H9 (cell line): ENCODE data around the gene AFAP1. TPM values are rescaled to one million over a fixed set of nuclear protein-coding genes. Genes with fewer than 3 reads are reported as not detected.

Experiments used
- DNase-seq: peaks from one replicate; pipeline ENCODE4 v3.0.0-alpha.2; 2017
- H2AFZ ChIP-seq: one replicate; pipeline ENCODE4 v1.6.1; 2013; ENCODE audit warnings: mild to moderate bottlenecking, low read length, control low read depth, moderate library complexity
- H2AK5ac ChIP-seq: 2 replicates; pipeline ENCODE4 v1.6.1; 2013; ENCODE audit warnings: low read length, control low read depth, mixed read lengths; ENCODE audit not compliant: insufficient read length
- H2BK120ac ChIP-seq: one replicate; pipeline ENCODE4 v1.6.1; 2013; ENCODE audit warnings: low read depth, mild to moderate bottlenecking, low read length, control low read depth, inconsistent platforms; ENCODE audit not compliant: poor library complexity, severe bottlenecking
- H2BK12ac ChIP-seq: 2 replicates; pipeline ENCODE4 v1.6.1; 2013; ENCODE audit warnings: low read length, control low read depth, mixed read lengths, low read depth; ENCODE audit not compliant: insufficient read length
- H2BK15ac ChIP-seq: 2 replicates; pipeline ENCODE4 v1.6.1; 2013; ENCODE audit warnings: low read depth, low read length, control low read depth
- H2BK20ac ChIP-seq: one replicate; pipeline ENCODE4 v1.6.1; 2013; ENCODE audit warnings: low read depth, mild to moderate bottlenecking, low read length, control low read depth, inconsistent platforms; ENCODE audit not compliant: poor library complexity, severe bottlenecking
- H2BK5ac ChIP-seq: 2 replicates; pipeline ENCODE4 v1.6.1; 2013; ENCODE audit warnings: low read length, control low read depth, mixed read lengths; ENCODE audit not compliant: insufficient read length
- H3K14ac ChIP-seq: 2 replicates; pipeline ENCODE4 v1.6.1; 2013; ENCODE audit warnings: low read length, control low read depth; ENCODE audit not compliant: insufficient read depth
- H3K18ac ChIP-seq: 2 replicates; pipeline ENCODE4 v1.6.1; 2013; ENCODE audit warnings: low read depth, mild to moderate bottlenecking, mixed read lengths, low read length, control low read depth; ENCODE audit not compliant: insufficient read length
- H3K23ac ChIP-seq: 2 replicates; pipeline ENCODE4 v1.6.1; 2013; ENCODE audit warnings: low read length, control low read depth, mixed read lengths, low read depth; ENCODE audit not compliant: insufficient read length
- H3K23me2 ChIP-seq: 2 replicates; pipeline ENCODE4 v1.6.1; 2013; ENCODE audit warnings: low read depth, mild to moderate bottlenecking, mixed read lengths, low read length, control low read depth; ENCODE audit not compliant: insufficient read length, poor library complexity, severe bottlenecking
- H3K27ac ChIP-seq: 2 replicates; pipeline ENCODE4 v1.5.1; 2013; ENCODE audit warnings: low read length, control low read depth, mixed read lengths, low read depth; ENCODE audit not compliant: insufficient read length
- H3K27me3 ChIP-seq: 2 replicates; pipeline ENCODE4 v1.6.1; 2013; ENCODE audit warnings: low read length, control low read depth, inconsistent platforms; ENCODE audit not compliant: insufficient read depth
- H3K4ac ChIP-seq: 2 replicates; pipeline ENCODE4 v1.6.1; 2013; ENCODE audit warnings: low read depth, mild to moderate bottlenecking, control low read depth, inconsistent platforms, low read length, moderate library complexity
- H3K4me1 ChIP-seq: 2 replicates; pipeline ENCODE4 v1.6.1; 2013; ENCODE audit warnings: low read length, control low read depth, inconsistent platforms; ENCODE audit not compliant: insufficient read depth
- H3K4me2 ChIP-seq: 2 replicates; pipeline ENCODE4 v1.6.1; 2013; ENCODE audit warnings: low read length, control low read depth, mixed read lengths; ENCODE audit not compliant: insufficient read length, insufficient read depth
- H3K56ac ChIP-seq: 2 replicates; pipeline ENCODE4 v1.6.1; 2013; ENCODE audit warnings: low read depth, mild to moderate bottlenecking, mixed read lengths, low read length, control low read depth; ENCODE audit not compliant: insufficient read length
- H3K79me1 ChIP-seq: 2 replicates; pipeline ENCODE4 v1.6.1; 2013; ENCODE audit warnings: low read depth, mild to moderate bottlenecking, moderate library complexity, low read length, control low read depth, inconsistent platforms; ENCODE audit not compliant: insufficient read depth, poor library complexity, severe bottlenecking
- H3K79me2 ChIP-seq: 2 replicates; pipeline ENCODE4 v1.6.1; 2013; ENCODE audit warnings: low read length, control low read depth, inconsistent platforms; ENCODE audit not compliant: insufficient read depth
- H3K9ac ChIP-seq: 2 replicates; pipeline ENCODE4 v1.6.1; 2013; ENCODE audit warnings: low read length, control low read depth, mixed read lengths; ENCODE audit not compliant: insufficient read length; ENCODE audit errors: extremely low read depth
- H3K9me3 ChIP-seq: one replicate; pipeline ENCODE4 v1.6.1; 2013; ENCODE audit warnings: low read depth, low read length, inconsistent platforms; ENCODE audit not compliant: control insufficient read depth
- H3T11ph ChIP-seq: one replicate; pipeline ENCODE4 v1.6.1; 2013; ENCODE audit warnings: mild to moderate bottlenecking, low read length, control low read depth, inconsistent platforms
- H4K20me1 ChIP-seq: one replicate; pipeline ENCODE4 v1.6.1; 2013; ENCODE audit not compliant: control insufficient read depth, insufficient read length, insufficient read depth
- H4K5ac ChIP-seq: 2 replicates; pipeline ENCODE4 v1.6.1; 2013; ENCODE audit warnings: low read depth, mild to moderate bottlenecking, mixed read lengths, low read length, control low read depth; ENCODE audit not compliant: insufficient read length
- H4K8ac ChIP-seq: replicated peaks from 2 replicates; pipeline ENCODE4 v1.6.1; 2013; ENCODE audit warnings: low read length, control low read depth, mixed read lengths, low read depth; ENCODE audit not compliant: insufficient read length
- H4K91ac ChIP-seq: 2 replicates; pipeline ENCODE4 v1.6.1; 2013; ENCODE audit warnings: low read depth, mild to moderate bottlenecking, moderate library complexity, mixed read lengths, low read length, control low read depth; ENCODE audit not compliant: insufficient read length
- H3K27ac Mint-ChIP-seq, 3 experiments: 2 replicates in 2 of 3; 3 replicates in 1 of 3; pipeline ENCODE4 v1.8.0; 2020 to 2021; ENCODE audit warnings: mixed read lengths in 3 of 3, mild to moderate bottlenecking in 1 of 3, moderate library complexity in 1 of 3
- H3K27me3 Mint-ChIP-seq: 2 replicates; pipeline ENCODE4 v1.8.0; 2021; ENCODE audit warnings: low read depth, mild to moderate bottlenecking, moderate library complexity, mixed read lengths
- H3K36me3 Mint-ChIP-seq, 3 experiments: 2 replicates in 2 of 3; 3 replicates in 1 of 3; pipeline ENCODE4 v1.8.0; 2020 to 2021; ENCODE audit warnings: low read depth in 3 of 3, mixed read lengths in 3 of 3; ENCODE audit not compliant: insufficient read depth in 1 of 3
- H3K4me1 Mint-ChIP-seq, 2 experiments: 2 replicates each; pipeline ENCODE4 v1.8.0; 2020; ENCODE audit warnings: mixed read lengths in 2 of 2
- H3K4me3 Mint-ChIP-seq, 2 experiments: 2 replicates in 1 of 2; 3 replicates in 1 of 2; pipeline ENCODE4 v1.8.0; 2020 to 2021; ENCODE audit warnings: mild to moderate bottlenecking in 2 of 2, mixed read lengths in 2 of 2, moderate library complexity in 1 of 2
- H3K9me3 Mint-ChIP-seq, 2 experiments: 2 replicates in 1 of 2; 3 replicates in 1 of 2; pipeline ENCODE4 v1.8.0; 2020; ENCODE audit warnings: mild to moderate bottlenecking in 2 of 2, mixed read lengths in 2 of 2, moderate library complexity in 1 of 2
- WGBS: extraction: QIAGEN DNeasy Blood & Tissue Kit; methylation state at CpG from one replicate; pipeline ENCODE4 v1.1.7; 2013; ENCODE audit warnings: missing lambda C conversion rate, low lambda C conversion rate, mixed read lengths; ENCODE audit not compliant: insufficient read length; ENCODE audit errors: extremely low coverage; 5-methylcytosine and 5-hydroxymethylcytosine counted together
- total RNA-seq: library from RNA; stranded (reverse); gene quantifications from 2 replicates; pipeline ENCODE4 v1.2.1, GENCODE V29; 2021
- TF ChIP-seq, protein P1 (sequence below): fragments of 200-600 bp; sonication (generic); conservative IDR thresholded peaks from 3 replicates; pipeline ENCODE4 v1.8.0; 2021; ENCODE audit warnings: antibody characterized with exemption, mild to moderate bottlenecking

The AFAP1 gene
- total RNA-seq, 1 experiment from 2014 or later, result 6.5 TPM

GRCh38 chr4:7726665-7727413, 212.8 kb downstream of the AFAP1 start:
- no peak overlapping the region for H3K27ac ChIP-seq
- no peak for DNase-seq
- H4K5ac ChIP-seq, result no peak overlapping the region
- H3K4me3 Mint-ChIP-seq, result no peak overlapping the region
- no peak overlapping the region for H3K23ac ChIP-seq
- no peak overlapping the region for H4K91ac ChIP-seq
- H4K20me1 ChIP-seq, result no peaks in the 10 kb centered on the region
- peaks cover 0 to 8% (median 3%) of the 10 kb centered on the region in 3 experiments; a peak in 2 of 7 replicates for H3K36me3 Mint-ChIP-seq
- H3K27ac Mint-ChIP-seq, result no peak overlapping the region
- H3K79me1 ChIP-seq, result no peaks in the 10 kb centered on the region
- H3K18ac ChIP-seq, result no peak overlapping the region
- TF ChIP-seq, protein P1, sequence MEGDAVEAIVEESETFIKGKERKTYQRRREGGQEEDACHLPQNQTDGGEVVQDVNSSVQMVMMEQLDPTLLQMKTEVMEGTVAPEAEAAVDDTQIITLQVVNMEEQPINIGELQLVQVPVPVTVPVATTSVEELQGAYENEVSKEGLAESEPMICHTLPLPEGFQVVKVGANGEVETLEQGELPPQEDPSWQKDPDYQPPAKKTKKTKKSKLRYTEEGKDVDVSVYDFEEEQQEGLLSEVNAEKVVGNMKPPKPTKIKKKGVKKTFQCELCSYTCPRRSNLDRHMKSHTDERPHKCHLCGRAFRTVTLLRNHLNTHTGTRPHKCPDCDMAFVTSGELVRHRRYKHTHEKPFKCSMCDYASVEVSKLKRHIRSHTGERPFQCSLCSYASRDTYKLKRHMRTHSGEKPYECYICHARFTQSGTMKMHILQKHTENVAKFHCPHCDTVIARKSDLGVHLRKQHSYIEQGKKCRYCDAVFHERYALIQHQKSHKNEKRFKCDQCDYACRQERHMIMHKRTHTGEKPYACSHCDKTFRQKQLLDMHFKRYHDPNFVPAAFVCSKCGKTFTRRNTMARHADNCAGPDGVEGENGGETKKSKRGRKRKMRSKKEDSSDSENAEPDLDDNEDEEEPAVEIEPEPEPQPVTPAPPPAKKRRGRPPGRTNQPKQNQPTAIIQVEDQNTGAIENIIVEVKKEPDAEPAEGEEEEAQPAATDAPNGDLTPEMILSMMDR, result no peak
- no peak overlapping the region for H3K56ac ChIP-seq
- H3K23me2 ChIP-seq, result no peaks in the 10 kb centered on the region
- H3K27me3 Mint-ChIP-seq, result peaks cover 10% of the 10 kb centered on the region; the same call in 1 of the 2 replicates
- H2BK15ac ChIP-seq, result no peak overlapping the region
- H2AFZ ChIP-seq, result no peak overlapping the region
- H3K9me3 Mint-ChIP-seq, result peaks cover 8 to 9% of the 10 kb centered on the region in 2 experiments; a peak in 4 of 5 replicates
- H3K4ac ChIP-seq, result no peak overlapping the region
- no peak overlapping the region for H3K4me2 ChIP-seq
- WGBS, result no CpG with 5 or more reads among the region's 22 CpGs
- H3K27me3 ChIP-seq, result no peaks in the 10 kb centered on the region
- no peak overlapping the region for H4K8ac ChIP-seq
- H3T11ph ChIP-seq, result no peak overlapping the region
- H3K14ac ChIP-seq, result no peak overlapping the region; the same call in 1 of the 2 replicates
- no peak overlapping the region for H2BK5ac ChIP-seq
- no peaks in the 10 kb centered on the region for H3K4me1 ChIP-seq
- H2BK12ac ChIP-seq, result no peak overlapping the region
- no peaks in the 10 kb centered on the region for H3K9me3 ChIP-seq
- H3K79me2 ChIP-seq, result no peaks in the 10 kb centered on the region
- H3K4me1 Mint-ChIP-seq, result no peaks in the 10 kb centered on the region
- H2BK20ac ChIP-seq, result no peak overlapping the region
- H3K9ac ChIP-seq, result no peak overlapping the region
- H2AK5ac ChIP-seq, result no peak overlapping the region
- no peak overlapping the region for H2BK120ac ChIP-seq
